GM23248 (cell line): ENCODE measurements around the gene OR10H5.

Experiments used
- EZH2 ChIP-seq: fragments of 200-600 bp; sonication (generic); IDR thresholded peaks from 2 replicates; pipeline ENCODE4 v1.6.1; 2018; ENCODE audit warnings: antibody characterized with exemption, mild to moderate bottlenecking; ENCODE audit not compliant: insufficient read depth, poor library complexity, severe bottlenecking
- EZH2phosphoT487 ChIP-seq: fragments of 200-600 bp; sonication (generic); IDR thresholded peaks from 2 replicates; pipeline ENCODE4 v1.6.1; 2018; ENCODE audit warnings: antibody characterized with exemption, moderate library complexity, mild to moderate bottlenecking, low read depth; ENCODE audit not compliant: insufficient read depth

DNA sequence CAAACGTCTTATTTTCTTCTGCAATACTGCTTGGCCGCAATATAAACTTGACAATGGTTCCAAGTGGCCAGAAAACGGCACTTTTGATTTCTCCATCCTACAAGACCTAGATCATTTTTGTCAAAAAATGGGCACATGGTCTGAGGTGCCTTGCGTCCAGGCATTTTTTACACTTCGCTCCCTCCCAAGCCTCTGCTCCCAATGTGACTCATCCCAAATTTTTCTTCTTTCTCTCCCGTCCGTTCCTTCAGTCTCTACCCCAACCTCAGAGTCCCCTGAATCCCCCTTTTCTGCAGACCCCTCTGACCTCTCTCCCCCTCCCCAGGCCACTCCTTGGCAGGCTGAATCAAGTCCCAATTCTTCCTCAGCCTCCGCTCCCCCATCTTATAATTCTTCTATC, 42.3 kb downstream of the OR10H5 start:
- TF ChIP-seq EZH2, result no peak
- no peak for TF ChIP-seq EZH2phosphoT487
